AG09319 (cell line): Measurements from ENCODE around the gene RAB34.

ENCODE experiments used
- DNase-seq: peaks from one replicate; pipeline ENCODE4 v3.0.0-alpha.2; 2010; ENCODE audit warnings: low read depth; ENCODE audit errors: extremely low read depth
- TF ChIP-seq, protein P1 (sequence below): IDR thresholded peaks from 2 replicates; pipeline ENCODE4 v1.5.1; 2011; ENCODE audit warnings: low read depth, mild to moderate bottlenecking, inconsistent platforms, low read length, moderate library complexity

The RAB34 gene

DNA sequence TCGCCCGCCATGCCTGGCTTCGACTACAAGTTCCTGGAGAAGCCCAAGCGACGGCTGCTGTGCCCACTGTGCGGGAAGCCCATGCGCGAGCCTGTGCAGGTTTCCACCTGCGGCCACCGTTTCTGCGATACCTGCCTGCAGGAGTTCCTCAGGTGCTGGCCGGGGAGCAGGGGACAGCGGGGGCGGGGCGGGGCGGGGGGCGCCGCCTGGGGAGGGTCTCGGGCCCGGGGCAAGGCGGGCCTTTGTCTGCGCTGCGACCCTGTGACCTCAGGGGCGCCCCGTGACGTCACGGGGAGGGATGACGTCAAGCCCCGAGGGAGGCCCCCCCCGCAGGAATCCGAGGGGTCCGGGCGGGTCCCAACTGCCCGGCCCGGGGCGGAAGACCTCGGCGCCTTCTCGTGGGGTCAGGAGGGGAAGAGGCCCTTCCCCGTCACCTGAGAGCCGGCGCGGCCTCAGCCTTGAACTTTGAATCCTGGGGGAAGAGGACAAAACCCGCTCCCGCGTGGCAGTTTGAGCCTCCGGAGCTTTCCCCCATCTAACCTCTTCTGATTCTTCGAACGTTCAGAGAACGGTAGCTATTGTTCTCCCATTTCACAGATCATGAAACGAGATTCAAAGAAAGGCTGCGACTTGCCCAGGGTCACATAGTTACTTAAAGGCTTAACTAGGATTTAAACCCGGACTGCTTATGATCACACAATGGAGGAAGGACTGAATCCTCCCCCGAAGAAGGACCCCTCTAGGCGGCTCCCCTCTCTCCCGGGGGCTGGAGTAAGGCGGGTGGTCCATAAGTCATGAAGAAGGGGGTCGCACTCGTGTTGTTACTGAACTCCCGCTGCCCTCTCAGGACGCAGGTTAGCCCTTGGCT lies 26.7 kb upstream of the RAB34 start:
- TF ChIP-seq, protein P1, sequence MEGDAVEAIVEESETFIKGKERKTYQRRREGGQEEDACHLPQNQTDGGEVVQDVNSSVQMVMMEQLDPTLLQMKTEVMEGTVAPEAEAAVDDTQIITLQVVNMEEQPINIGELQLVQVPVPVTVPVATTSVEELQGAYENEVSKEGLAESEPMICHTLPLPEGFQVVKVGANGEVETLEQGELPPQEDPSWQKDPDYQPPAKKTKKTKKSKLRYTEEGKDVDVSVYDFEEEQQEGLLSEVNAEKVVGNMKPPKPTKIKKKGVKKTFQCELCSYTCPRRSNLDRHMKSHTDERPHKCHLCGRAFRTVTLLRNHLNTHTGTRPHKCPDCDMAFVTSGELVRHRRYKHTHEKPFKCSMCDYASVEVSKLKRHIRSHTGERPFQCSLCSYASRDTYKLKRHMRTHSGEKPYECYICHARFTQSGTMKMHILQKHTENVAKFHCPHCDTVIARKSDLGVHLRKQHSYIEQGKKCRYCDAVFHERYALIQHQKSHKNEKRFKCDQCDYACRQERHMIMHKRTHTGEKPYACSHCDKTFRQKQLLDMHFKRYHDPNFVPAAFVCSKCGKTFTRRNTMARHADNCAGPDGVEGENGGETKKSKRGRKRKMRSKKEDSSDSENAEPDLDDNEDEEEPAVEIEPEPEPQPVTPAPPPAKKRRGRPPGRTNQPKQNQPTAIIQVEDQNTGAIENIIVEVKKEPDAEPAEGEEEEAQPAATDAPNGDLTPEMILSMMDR: no peak
- DNase-seq: no peak

DNA sequence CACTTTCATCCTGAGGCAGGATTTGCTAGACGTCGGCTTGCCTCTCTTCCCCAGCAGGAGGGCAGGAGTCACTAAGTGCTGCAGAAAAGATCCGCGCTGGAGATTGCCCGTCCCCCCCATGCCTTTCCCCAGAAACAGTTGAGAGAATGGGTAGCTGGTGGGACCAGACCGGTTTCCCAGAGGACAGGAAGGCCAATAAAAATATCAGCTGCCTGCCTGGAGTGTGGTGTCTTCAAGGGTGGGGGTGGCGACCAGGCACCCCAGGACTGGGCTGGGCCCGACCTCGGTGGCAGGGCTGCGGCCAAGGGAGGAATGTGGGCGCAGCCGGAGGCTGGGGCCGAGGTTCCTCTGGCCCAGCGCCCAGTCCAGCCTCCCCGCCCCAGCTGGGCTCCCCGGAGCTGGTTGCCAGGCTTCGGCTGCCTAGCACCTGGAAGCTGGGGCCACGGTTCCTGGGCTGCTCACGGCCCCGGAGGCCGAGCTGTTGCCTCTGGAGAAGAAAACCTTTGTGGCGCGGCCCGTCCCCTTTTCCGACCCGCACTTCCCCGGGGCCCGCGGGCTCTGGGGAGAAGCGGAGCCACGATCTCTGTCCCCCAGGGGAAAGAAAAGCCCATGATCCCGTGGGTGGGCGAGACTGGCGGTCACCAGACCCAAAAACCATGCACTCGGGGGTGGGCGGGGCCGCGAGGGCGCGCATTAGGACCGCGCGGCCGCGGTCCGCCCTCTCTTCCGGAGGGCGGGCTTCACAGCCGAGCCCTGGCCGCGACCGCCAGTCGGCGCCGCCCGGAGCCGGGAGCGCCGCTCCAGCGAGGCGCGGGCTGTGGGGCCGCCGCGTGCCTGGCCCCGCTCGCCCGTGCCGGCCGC lies 25.8 kb upstream of the RAB34 start, which contains the start of gene TRAF4:
TRAF4 (plus strand) TSS at position 769 of the 861 bp plus-strand sequence. CDS start 102 bp downstream, outside the sequence.
- TF ChIP-seq, protein P1: no peak; the same call in 1 of the 2 replicates

DNA sequence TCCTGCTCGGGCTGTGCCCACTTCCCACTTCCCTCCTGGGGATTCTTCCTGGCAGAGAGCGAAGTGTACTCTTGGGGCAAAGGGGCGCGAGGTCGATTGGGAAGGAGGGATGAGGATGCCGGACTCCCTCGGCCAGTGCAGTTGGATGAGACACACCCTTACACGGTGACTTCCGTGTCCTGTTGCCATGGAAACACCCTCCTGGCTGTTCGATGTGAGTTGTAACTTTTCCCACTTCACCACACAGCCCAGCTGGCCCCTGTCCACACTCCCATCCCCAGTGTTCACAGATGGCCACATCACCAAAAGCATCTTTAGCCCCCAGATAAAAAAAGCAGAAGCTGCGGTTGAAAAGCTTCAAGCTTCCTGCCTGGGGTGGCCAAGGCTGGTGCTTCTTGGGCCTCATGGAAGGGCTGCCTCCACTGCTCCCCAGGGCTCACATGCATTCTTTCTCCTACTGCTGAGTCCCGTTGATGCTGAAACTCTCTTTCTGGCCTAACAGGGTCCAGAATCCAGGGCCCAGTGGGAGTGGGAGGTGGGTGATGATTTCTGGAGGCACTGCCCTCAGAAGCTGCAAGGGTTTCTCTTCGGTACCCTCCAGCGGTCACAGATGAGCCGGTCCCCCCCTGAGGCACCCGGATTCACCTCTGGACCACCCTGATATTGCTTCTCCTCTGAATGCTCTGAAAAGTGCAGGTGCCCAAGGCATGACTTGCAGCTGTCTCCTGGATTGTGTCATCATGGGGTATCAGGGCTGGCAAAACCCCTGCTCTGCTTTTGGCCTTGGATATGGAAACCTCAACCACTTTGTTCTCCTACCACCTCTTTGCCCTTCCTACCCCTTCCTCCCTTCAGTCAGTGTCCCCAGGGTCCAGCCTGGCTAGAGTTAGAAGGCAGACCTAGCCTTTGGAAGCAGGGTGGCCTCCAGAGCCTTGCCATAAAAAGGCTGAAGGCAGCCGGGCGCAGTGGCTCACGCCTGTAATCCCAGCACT lies 24.0 kb upstream of the RAB34 start:
- no peak for DNase-seq
- TF ChIP-seq, protein P1: no peak

More for the DNA sequence above, 25.8 kb upstream of the RAB34 start, which contains the start of gene TRAF4:
- peak; percentile 74 for DNase-seq

DNA sequence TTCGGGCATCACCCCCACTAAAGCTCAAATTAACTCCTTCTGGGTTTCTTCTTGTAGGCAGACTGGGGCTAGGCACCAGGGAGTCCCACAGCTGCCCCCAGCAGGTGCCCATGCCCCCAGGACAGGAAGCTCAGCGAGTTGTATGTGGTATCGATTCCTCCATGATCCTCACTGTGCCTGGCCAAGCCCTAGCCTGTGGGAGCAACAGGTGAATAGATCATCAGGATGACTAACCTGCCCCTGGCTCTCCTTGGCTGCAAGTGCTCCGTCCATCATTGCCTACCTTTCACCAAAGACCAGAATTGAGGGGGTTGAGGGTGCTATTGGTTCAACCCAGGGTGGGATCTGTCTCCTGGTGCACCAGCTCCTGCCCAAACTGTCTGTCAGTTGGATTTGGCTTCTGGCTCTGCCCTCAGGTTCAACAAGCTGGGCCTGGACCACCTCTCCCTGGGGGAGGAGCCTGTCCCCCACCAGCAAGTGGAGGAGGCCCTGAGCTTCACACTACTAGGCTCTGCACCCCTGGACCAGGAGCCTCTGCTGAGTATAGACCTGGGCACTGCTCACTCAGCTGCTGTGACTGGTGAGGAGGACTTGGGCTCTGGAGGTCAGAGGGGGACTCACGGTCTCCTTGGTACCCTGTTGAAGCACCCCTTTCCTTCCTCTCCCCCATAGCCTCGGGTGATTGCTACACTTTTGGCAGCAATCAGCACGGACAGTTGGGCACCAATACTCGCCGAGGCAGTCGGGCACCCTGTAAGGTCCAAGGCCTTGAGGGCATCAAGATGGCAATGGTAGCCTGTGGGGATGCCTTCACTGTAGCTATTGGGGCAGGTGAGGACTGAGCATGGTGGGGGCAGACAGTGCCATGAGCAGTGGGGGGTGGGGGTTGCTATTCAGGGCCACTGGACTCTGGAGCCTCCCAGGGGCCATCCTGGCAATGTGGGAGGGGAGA lies 23.0 kb upstream of the RAB34 start:
- no peak for DNase-seq
- TF ChIP-seq, protein P1: no peak

DNA sequence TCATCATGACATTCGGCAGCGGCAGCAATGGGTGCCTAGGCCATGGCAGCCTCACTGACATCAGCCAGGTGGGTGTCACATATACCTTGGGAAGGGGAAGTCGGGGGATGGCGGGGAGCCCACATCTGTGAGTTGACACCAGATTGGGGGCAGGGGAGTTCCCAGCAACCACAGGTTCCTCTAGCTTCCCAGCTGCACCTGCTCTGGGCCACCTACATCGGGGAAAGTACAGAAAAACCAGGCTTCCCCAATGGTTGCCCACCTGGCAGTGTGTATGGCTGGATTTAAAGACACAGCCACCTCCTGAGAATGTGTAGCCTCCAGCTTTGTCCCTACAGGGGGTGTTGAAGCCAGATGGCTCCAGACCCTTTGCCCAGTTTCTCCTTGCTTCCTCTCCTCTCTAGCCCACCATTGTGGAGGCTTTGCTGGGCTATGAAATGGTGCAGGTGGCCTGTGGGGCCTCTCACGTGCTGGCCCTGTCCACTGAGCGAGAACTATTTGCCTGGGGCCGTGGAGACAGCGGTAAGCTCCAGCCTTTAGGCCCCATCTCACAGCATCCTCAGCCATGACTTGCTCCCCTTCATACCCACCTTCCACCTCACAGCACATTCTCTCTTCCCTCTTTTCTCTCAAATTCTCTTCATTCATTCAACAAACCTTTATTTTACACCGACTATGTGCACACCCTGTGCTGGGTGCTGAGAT lies 21.2 kb upstream of the RAB34 start:
- DNase-seq: no peak
- TF ChIP-seq, protein P1: no peak
